GM21717 (cell line): ENCODE data around the gene FANCL.
"Not testable (repeated sequence)": the region's sequence is repeated elsewhere in the genome, so short reads cannot be mapped to it uniquely, and the experiment has no call there.

Source experiments
- ATAC-seq: cut with Tn5 transposase; IDR thresholded peaks from one replicate; pipeline ENCODE4 v1.9.1; 2021; ENCODE audit warnings: mild to moderate bottlenecking, moderate library complexity; ENCODE audit not compliant: unreplicated experiment

The FANCL gene

DNA sequence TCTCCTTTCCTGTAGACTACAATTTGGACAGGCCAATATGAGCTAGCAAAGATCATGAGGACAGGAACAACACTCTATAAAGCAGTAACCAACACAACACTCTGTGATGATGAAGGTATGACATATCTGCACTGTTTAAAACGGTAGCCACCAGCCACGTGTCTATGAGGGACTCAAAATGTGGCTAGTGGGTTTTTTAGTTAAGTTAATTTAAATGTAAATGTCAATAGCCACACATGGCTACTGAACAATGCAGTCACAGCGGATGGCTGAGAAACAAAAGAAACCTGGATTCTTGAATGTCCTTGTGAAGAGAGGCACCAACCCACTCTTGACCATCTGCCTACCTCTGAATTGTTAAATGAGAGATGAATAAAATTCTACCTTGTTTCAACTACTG is 33.9 kb downstream of the FANCL start:
- ATAC-seq = no peak

DNA sequence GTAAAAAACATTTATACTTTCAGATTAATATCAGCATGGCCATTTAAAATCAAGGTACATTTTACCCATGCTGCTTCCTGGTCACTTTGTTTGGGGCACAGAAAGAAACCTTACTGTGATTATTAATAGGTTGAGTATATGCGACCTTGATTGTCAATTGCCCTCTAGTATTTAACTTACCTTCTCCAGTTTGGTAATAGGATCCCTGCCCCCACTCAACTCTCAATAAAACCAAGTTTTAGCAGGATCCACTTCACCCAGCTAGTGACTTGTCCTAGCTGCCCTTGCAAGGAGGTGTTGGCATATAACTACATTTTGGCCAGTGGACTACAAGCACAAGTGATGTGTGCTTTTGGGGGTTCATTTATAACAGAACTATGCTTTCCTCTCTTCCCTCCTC is 34.3 kb downstream of the FANCL start:
- ATAC-seq = no peak

DNA sequence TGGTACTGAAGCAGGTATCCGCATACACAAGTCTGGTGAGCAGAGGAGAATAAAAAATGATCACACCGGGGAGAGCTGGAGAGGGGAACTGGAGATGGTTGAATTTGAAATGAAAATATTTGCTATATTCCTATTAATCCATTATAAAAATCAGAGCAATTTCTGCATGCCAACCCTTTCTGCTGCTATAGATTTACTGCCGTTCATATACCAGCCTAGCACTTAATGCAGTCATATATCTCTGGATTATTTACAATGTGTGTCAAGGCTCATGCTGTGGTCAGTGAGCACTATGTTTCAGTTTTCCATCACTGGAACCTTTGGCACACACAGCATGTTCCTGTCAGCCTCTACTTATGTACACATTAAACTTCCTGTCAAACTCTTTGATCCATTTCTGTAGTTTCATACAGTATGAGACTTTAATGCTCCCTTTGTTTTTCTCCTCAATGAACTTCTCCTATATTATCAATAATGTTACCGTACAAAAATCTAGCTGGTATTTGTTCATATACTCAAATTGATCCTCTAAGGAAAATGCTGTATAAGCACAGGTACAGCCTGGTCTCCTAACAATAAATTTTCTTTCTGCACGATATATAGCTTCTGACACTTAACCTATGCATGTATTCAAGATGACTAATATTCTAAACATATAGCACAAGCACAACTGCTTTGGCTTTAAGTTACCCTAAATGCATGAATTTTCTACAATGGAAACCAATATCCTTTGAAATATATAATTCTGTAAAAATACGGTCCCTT is 36.7 kb downstream of the FANCL start:
- ATAC-seq = no peak

DNA sequence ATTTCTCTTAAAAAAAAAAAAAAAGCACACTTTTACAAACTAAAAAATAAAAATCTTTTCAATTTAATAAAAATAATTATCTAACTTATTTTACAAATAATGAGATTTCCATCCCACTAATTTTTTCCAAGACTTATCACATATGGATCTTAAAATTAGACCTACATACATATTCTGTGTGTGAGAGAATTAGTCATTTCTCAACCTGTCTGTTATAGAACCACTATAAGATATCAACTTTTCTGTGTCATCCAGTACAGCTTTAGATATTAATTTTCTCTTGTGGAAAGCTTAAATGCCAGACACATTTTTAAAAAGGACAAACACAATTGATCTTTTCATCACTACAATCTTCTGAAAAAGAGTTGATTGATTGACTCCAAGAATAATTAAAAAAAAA is 38.1 kb downstream of the FANCL start:
- no peak for ATAC-seq

GRCh38 chr2:58202404-58202803 is 38.7 kb downstream of the FANCL start:
- ATAC-seq = no peak

- ATAC-seq = no peak
These were observed 43.2 kb downstream of the FANCL start for GRCh38 chr2:58197894-58198293.

- no peak for ATAC-seq
These were observed 45.5 kb downstream of the FANCL start for GRCh38 chr2:58195662-58196061.

DNA sequence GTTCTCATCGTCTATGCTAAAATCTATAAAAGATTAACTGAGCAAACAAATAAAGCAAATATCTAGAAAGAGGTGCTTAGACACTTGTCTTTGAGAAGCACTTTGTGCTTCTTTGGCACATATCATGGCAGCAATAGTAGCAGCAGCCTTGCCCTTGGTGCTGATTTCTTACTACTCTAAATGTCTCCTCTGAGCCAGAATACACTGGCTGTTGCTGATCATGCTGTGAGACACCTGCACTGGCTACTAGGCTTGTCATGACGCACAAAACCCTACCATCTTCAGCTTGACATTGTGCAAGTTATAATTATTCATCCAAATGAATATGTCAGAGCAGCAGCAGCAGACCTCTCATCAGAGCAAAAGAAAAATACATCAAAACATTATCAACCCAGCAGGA is 46.7 kb downstream of the FANCL start:
- no peak for ATAC-seq

GRCh38 chr2:58187022-58187421 is 54.1 kb downstream of the FANCL start:
- not testable (repeated sequence) for ATAC-seq

DNA sequence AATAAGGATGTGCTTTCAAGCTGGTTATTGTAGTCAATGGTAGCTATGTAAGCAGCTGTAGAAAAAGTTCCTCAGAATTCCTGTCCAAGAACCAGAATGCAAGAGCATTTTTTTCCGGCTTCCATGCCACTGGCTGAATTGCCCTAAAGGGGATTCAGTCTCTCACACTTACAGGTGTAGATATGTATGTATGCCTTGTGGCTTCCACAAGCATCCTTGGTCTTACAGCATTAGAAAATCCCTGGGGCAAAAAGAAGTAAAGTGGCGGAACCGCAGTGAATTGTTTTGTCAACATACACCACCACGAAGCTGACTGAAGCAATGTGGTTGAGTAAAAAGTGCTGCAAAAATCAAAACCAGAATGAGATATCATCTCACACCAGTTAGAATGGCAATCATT is 54.6 kb downstream of the FANCL start:
- ATAC-seq = no peak

DNA sequence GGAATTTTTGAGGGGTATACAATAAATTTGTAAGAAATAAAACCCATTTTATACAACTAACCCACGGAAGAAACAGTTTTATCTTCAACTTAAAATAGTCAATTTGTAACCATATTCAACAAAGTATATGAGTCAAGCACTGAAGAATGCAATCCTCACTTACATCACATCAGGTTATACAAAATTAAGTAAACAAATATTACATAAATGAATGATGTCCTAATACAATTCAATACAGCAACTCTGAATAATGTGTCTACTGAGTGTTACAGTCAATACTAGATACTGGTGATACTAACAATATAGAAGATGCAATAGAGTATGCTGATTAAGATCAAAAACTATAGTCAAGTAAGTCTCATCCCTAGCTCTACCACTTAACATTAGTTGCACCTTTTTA is 58.6 kb downstream of the FANCL start:
- no peak for ATAC-seq

DNA sequence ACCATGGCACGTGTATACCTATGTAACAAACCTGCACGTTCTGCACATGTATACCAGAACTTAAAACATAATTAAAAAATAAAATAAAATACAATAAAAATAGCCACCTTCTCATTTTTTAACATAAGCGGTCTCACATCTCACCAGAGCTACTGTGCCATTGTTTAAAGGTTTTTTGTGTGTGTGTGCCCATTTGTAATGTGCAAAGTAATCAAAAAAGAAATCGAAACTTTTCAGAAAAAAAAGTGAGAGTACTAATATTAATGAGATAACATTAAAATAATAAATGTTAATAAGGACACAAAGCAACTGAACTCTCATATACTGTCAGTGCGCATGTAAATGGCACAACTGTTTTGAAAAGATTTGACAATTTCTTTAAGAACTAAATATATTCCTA is 60.5 kb downstream of the FANCL start:
- ATAC-seq = no peak

GRCh38 chr2:58180175-58180574 is 61.0 kb downstream of the FANCL start:
- not testable (repeated sequence) for ATAC-seq

DNA sequence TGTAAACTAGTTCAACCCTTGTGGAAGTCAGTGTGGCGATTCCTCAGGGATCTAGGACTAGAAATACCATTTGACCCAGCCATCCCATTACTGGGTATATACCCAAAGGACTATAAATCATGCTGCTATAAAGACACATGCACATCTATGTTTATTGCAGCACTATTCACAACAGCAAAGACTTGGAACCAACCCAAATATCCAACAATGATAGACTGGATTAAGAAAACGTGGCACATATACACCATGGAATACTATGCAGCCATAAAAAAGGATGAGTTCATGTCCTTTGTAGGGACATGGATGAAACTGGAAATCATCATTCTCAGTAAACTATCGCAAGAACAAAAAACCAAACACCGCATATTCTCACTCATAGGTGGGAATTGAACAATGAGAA is 63.9 kb downstream of the FANCL start:
- not testable (repeated sequence) for ATAC-seq

DNA sequence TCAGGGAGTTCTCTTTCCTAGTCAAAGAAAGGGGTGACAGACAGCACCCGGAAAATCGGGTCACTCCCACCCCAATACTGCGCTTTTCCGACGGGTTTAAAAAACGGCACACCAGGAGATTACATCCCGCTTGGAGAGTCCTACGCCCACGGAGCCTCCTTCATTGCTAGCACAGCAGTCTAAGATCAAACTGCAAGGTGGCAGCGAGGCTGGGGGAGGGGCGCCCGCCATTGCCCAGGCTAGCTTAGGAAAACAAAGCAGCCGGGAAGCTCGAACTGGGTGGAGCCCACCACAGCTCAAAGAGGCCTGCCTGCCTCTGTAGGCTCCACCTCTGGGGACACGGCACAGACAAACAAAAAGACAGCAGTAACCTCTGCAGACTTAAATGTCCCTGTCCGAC is 69.3 kb downstream of the FANCL start:
- not testable (repeated sequence) for ATAC-seq

GRCh38 chr2:58170334-58170933 is 70.7 kb downstream of the FANCL start:
- ATAC-seq = not testable (repeated sequence)

GRCh38 chr2:58169845-58170244 is 71.3 kb downstream of the FANCL start:
- not testable (repeated sequence) for ATAC-seq

DNA sequence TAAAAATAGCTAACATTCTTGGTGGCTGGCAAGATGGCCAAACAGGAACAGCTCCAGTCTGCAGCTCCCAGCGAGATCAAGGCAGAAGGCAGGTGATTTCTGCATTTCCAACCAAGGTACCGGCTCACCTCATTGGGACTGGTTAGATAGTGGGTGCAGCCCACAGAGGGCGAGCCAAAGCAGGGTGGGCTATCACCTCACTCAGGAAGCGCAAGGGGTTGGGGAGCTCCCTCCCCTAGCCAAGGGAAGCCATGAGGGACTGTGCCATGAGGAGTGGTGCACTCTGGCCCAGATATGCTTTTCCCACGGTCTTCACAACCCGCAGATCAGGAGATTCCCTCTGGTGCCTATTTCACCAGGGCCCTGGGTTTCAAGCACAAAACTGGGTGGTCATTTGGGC is 73.0 kb downstream of the FANCL start:
- not testable (repeated sequence) for ATAC-seq

DNA sequence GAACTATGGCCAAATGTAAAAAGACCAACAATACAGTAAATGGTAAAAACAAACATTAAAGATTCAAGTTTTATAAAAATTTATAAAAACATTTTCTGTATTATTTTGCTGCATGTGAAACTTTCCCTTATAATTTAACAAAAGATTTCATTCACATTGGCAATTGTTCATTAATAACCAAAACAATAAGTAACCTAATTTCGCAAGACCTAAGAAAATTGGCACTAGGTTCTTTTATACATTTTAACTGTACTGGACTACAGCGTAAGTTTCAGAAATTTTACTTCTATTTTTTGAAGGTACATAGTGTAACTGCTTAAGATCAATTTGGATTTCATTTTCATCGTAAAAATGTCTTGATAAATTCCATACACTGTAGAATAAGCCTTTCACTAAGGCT is 77.2 kb downstream of the FANCL start:
- no peak for ATAC-seq

GRCh38 chr2:58158481-58158880 is 82.6 kb downstream of the FANCL start:
- ATAC-seq = no peak

DNA sequence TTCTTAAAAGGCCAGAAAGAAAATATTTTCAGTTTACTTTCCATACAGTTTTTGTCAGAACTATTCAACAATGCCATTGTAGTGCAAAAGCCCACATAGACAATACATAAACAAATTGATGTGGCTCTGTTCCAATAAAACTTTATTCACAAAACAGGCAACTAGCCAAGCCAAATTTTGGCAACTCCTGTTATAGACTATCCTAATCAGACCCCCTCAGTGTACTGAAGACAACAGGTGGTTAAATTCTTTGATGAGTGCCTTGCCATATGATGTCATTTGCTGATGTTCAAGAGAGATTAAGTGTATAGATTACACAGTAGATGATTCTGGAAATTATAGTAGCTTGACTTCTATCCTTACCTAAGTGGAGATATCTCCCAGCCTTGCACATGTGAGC is 83.4 kb downstream of the FANCL start:
- ATAC-seq = no peak

DNA sequence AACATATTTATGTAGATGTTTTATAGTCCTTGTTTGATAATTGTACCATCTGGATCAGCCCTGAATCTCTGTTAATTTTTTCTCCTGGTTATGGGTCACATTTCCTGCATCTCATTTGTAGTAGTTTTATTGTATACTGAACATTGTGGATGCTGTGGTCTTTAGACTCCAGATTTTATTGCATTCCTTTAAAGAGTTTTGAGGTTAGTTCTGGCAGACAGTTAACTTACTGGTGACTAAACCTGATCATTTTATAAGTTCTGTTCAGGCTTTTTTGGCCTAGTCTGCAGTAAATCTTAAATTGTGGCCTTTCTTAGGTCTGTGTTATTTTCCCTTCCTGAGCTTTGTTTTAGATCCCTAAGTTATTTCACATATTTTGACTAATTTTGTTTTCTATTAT is 84.3 kb downstream of the FANCL start:
- no peak for ATAC-seq
